ENCODE data around the gene ZNF76.

GRCh38 chr6:35234901-35235300 is 24.6 kb upstream of the ZNF76 start:
- TF ChIP-seq REST (IDR thresholded peaks at IDR 0.05) (no peak), ZSCAN20 (CRISPR knock-in tag; IDR thresholded peaks at IDR 0.05) (no peak), CTCF (IDR thresholded peaks at IDR 0.05) (no peak), CBX2 (IDR thresholded peaks at IDR 0.05; ENCODE audit: borderline replicate concordance, low read depth) (no peak), MAFK (IDR thresholded peaks at IDR 0.05; ENCODE audit: partially characterized antibody) (no peak), FOSL2 (IDR thresholded peaks at IDR 0.05) (no peak), FOSL2 (CRISPR knock-in tag; IDR thresholded peaks at IDR 0.05) (no peak)

Data from A549 (cell line).